A673 (cell line): ENCODE data around the gene TMED10. TPM values are rescaled to one million over a fixed set of nuclear protein-coding genes. Genes with fewer than 3 reads are reported as not detected.

Source experiments
- BruUV-seq: library from RNA; stranded (reverse); fragments of 400-500 nt; replicated peaks from 2 replicates; lab custom pipeline; 2021; lab: Mats Ljungman, UMichigan
- CTCF ChIA-PET: fragments of 300-600 bp; sonication (Branson Sonifier 250); formaldehyde crosslinking; loops from one replicate; lab custom pipeline; 2022; ENCODE audit warnings: antibody characterized with exemption; lab: Charles Lee
- POLR2A ChIA-PET: fragments of 300-600 bp; sonication (Branson Sonifier 250); formaldehyde crosslinking; loops from one replicate; lab custom pipeline; 2022; ENCODE audit warnings: antibody characterized with exemption; ENCODE audit not compliant: low non-redundant PET; lab: Charles Lee
- DNase-seq: peaks from one replicate; pipeline ENCODE4 v3.0.0-alpha.2; 2015; ENCODE audit warnings: low spot score
- H3K27ac ChIP-seq: fragments of 200-600 bp; sonication (generic); 2 replicates; pipeline ENCODE4 v1.5.1; 2016; ENCODE audit warnings: mixed run types, low read depth, mild to moderate bottlenecking, mixed read lengths, antibody characterized with exemption, low read length; ENCODE audit not compliant: poor library complexity, severe bottlenecking
- H3K27me3 ChIP-seq: fragments of 200-600 bp; sonication (generic); replicated peaks from 2 replicates; pipeline ENCODE4 v1.6.1; 2017; ENCODE audit warnings: mixed run types, low read depth, mild to moderate bottlenecking, mixed read lengths, antibody characterized with exemption, low read length; ENCODE audit not compliant: insufficient read depth, poor library complexity
- H3K36me3 ChIP-seq: fragments of 200-600 bp; sonication (generic); 2 replicates; pipeline ENCODE4 v1.6.1; 2016; ENCODE audit warnings: mixed run types, mild to moderate bottlenecking, mixed read lengths, antibody characterized with exemption, low read length; ENCODE audit not compliant: insufficient read depth, poor library complexity, severe bottlenecking
- H3K4me1 ChIP-seq: fragments of 200-600 bp; sonication (generic); 2 replicates; pipeline ENCODE4 v1.6.1; 2017; ENCODE audit warnings: mixed run types, mild to moderate bottlenecking, mixed read lengths, antibody characterized with exemption, low read length; ENCODE audit not compliant: insufficient read depth, poor library complexity, severe bottlenecking
- H3K4me3 ChIP-seq: fragments of 200-600 bp; sonication (generic); 2 replicates; pipeline ENCODE4 v1.5.1; 2016; ENCODE audit warnings: low read depth, mixed run types, mild to moderate bottlenecking, mixed read lengths, low read length; ENCODE audit not compliant: poor library complexity, severe bottlenecking
- H3K9me3 ChIP-seq: fragments of 200-600 bp; sonication (generic); 2 replicates; pipeline ENCODE4 v1.6.1; 2016; ENCODE audit warnings: mixed run types, low read depth, mild to moderate bottlenecking, mixed read lengths, antibody characterized with exemption, low read length; ENCODE audit not compliant: poor library complexity, severe bottlenecking
- CTCF ChIP-seq: fragments of 300-800, 200-600 bp; sonication (generic); conservative IDR thresholded peaks from 2 replicates; pipeline ENCODE4 v1.5.1; 2017; ENCODE audit warnings: low read depth, mild to moderate bottlenecking, antibody characterized with exemption, low read length, moderate library complexity, mixed read lengths
- EZH2 ChIP-seq: fragments of 200-600 bp; sonication (generic); IDR thresholded peaks from 2 replicates; pipeline ENCODE4 v1.6.1; 2017; ENCODE audit warnings: borderline replicate concordance, low read depth, mild to moderate bottlenecking, mixed read lengths, antibody characterized with exemption, low read length; ENCODE audit not compliant: poor library complexity, severe bottlenecking
- intact Hi-C: fragments of 100-400 bp; cut with micrococcal nuclease; formaldehyde crosslinking; loops from one replicate; pipeline ENCODE4 v1.10.0; 2022; ENCODE audit not compliant: unreplicated experiment
- total RNA-seq: library from RNA; stranded (reverse); gene quantifications from 2 replicates; pipeline ENCODE4 v1.2.3, GENCODE V29; 2021

Gene TMED10
- total RNA-seq, 1 experiment from 2014 or later = 275 TPM

- Histone ChIP-seq H3K27me3 (no peaks in the 10 kb centered on the region), H3K4me3 (no peak overlapping the region), H3K36me3 (peaks cover 45% of the 10 kb centered on the region), H3K4me1 (no peaks in the 10 kb centered on the region), H3K9me3 (no peaks in the 10 kb centered on the region), H3K27ac (no peak overlapping the region)
- no peak for DNase-seq
- intact Hi-C loops = loop anchor here (10.0 kb wide), 1 partner anchor 490 kb away; no protein-coding TSS in a partner anchor
- POLR2A ChIA-PET = no interaction called here
- no peak for TF ChIP-seq CTCF
- no peak for TF ChIP-seq EZH2
- BruUV-seq = no TSS peak
- CTCF ChIA-PET = no interaction called here
Observed at GRCh38 chr14:75094896-75095295, 81.5 kb downstream of the TMED10 start.

- no peak overlapping the region for H3K4me3 ChIP-seq
- H3K9me3 ChIP-seq = no peaks in the 10 kb centered on the region
- ChIA-PET CTCF (no interaction called here), POLR2A (no interaction called here)
- DNase-seq = no peak
- intact Hi-C loops = loop anchor here (10.0 kb wide), 1 partner anchor 488 kb away; no protein-coding TSS in a partner anchor
- H3K4me1 ChIP-seq = no peaks in the 10 kb centered on the region
- BruUV-seq = no TSS peak
- no peaks in the 10 kb centered on the region for H3K27me3 ChIP-seq
- H3K36me3 ChIP-seq = peaks cover 44% of the 10 kb centered on the region
- TF ChIP-seq CTCF (no peak), EZH2 (no peak)
- no peak overlapping the region for H3K27ac ChIP-seq
Observed at GRCh38 chr14:75092698-75093097, 83.7 kb downstream of the TMED10 start.

DNA sequence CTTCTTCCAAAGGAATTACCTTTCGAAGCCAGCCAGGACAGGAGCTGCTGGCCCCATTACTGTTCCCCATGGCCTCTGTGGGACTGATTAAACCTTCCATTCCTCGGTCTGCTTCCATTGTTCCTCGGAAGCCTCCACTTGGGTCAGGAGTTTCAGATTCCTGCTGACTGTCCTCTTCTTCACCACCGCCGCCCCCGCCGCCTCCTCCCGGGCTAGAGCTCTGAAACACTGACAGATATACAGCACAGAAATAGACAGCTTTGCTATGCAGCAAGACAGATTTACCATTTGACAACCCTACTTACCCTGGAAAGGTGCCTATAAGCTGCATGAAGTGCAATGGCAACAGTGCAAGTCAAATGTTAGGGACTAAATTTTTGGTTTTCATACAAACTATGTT lies 85.2 kb downstream of the TMED10 start:
- peaks cover 50% of the 10 kb centered on the region for H3K36me3 ChIP-seq
- H3K27ac ChIP-seq = no peak overlapping the region
- H3K4me3 ChIP-seq = no peak overlapping the region
- ChIA-PET POLR2A (no interaction called here), CTCF (interaction anchor here (1.1 kb wide), 1 partner anchor 185 kb away, joined by 4 read pairs; no protein-coding TSS in a partner anchor)
- no peak for DNase-seq
- no peaks in the 10 kb centered on the region for H3K9me3 ChIP-seq
- no TSS peak for BruUV-seq
- H3K4me1 ChIP-seq = no peaks in the 10 kb centered on the region
- TF ChIP-seq CTCF = no peak
- TF ChIP-seq EZH2 = no peak
- H3K27me3 ChIP-seq = no peaks in the 10 kb centered on the region
- intact Hi-C loops = loop anchor here (10.0 kb wide), 1 partner anchor 486 kb away; no protein-coding TSS in a partner anchor
